GM12875 (cell line): ENCODE results near the gene EXOSC1.
A peak's percentile ranks its signal among the peaks of the same experiment; 100 is the strongest.

ENCODE experiments used
- H3K4me3 ChIP-seq: one replicate; pipeline ENCODE4 v1.5.1; 2011; ENCODE audit warnings: low read depth, low read length, control low read depth
- TF ChIP-seq, protein P1 (sequence below): IDR thresholded peaks from 2 replicates; pipeline ENCODE4 v1.5.1; 2011; ENCODE audit warnings: low read depth, mild to moderate bottlenecking, control low read depth, inconsistent platforms, low read length, moderate library complexity, borderline replicate concordance; ENCODE audit not compliant: insufficient read depth

The EXOSC1 gene

GRCh38 chr10:97445357-97445721 is 467 bp downstream of the EXOSC1 start:
- TF ChIP-seq, protein P1, sequence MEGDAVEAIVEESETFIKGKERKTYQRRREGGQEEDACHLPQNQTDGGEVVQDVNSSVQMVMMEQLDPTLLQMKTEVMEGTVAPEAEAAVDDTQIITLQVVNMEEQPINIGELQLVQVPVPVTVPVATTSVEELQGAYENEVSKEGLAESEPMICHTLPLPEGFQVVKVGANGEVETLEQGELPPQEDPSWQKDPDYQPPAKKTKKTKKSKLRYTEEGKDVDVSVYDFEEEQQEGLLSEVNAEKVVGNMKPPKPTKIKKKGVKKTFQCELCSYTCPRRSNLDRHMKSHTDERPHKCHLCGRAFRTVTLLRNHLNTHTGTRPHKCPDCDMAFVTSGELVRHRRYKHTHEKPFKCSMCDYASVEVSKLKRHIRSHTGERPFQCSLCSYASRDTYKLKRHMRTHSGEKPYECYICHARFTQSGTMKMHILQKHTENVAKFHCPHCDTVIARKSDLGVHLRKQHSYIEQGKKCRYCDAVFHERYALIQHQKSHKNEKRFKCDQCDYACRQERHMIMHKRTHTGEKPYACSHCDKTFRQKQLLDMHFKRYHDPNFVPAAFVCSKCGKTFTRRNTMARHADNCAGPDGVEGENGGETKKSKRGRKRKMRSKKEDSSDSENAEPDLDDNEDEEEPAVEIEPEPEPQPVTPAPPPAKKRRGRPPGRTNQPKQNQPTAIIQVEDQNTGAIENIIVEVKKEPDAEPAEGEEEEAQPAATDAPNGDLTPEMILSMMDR: no peak

GRCh38 chr10:97444212-97444611 is 1.6 kb downstream of the EXOSC1 start:
- TF ChIP-seq, protein P1: no peak
- no peak overlapping the region for H3K4me3 ChIP-seq

More at GRCh38 chr10:97445357-97445721, 467 bp downstream of the EXOSC1 start:
- H3K4me3 ChIP-seq: peak overlapping the region; percentile 98

DNA sequence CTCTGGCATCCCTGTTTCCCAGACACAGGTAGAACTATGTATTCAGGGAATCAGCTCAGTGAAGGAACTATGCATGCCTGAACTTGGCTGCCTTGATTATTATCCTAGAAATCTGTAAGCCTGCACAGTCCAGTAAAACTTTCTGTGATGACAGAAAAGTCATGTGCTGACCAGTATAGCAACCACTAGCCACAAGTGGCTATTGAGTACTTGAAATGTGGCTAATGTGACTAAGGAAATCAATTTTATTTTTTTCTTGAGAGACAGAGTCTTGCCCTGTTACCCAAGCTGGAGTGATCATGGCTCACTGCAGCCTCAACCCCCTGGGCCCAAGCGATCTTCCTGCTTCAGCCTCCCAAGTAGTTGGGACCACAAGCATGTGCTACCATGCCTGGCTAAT is 3.5 kb downstream of the EXOSC1 start:
- TF ChIP-seq, protein P1: no peak
- H3K4me3 ChIP-seq: no peak overlapping the region

DNA sequence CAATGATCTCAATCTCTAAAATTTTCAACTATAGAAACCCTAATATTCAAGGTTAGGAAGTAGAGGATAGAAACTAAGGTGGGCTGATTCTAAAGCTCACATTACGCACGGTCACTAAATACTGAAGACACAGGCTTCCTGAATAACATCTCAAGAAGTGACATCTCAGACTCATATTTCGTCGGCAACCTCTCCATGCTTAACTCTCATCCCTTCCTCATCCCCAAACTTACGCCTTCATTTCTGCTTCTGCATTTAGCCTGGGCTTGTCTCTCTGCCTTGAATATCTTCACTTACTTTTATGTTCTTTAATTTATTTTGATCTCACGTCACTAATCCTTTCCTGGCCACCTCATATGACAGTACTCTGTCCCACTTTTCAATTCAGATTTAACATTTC is 10.6 kb downstream of the EXOSC1 start:
- H3K4me3 ChIP-seq: no peak overlapping the region
- TF ChIP-seq, protein P1: no peak

- TF ChIP-seq, protein P1: no peak
- H3K4me3 ChIP-seq: no peak overlapping the region
Observed at GRCh38 chr10:97434557-97434956, 11.2 kb downstream of the EXOSC1 start.

GRCh38 chr10:97434055-97434454 is 11.8 kb downstream of the EXOSC1 start:
- TF ChIP-seq, protein P1: no peak
- H3K4me3 ChIP-seq: no peak overlapping the region

GRCh38 chr10:97428572-97428981 is 17.2 kb downstream of the EXOSC1 start:
- TF ChIP-seq, protein P1: no peak
- peak overlapping the region; percentile 42 for H3K4me3 ChIP-seq
